ENCODE data around the gene LKAAEAR1.

- TF ChIP-seq GATA3 (IDR thresholded peaks at IDR 0.05; ENCODE audit: low read depth, low read length), result no peak
- TF ChIP-seq GATA2 (IDR thresholded peaks at IDR 0.05; ENCODE audit: low read depth, low read length), result no peak
Observed at GRCh38 chr20:64067005-64067632, 17.1 kb downstream of the LKAAEAR1 start.
